ENCODE results near the gene BHLHA15. TPM values are rescaled to one million over a fixed set of nuclear protein-coding genes. Genes with fewer than 3 reads are reported as not detected.

Gene BHLHA15
- total RNA-seq, 1 experiment from 2014 or later = 3.4 TPM

DNA sequence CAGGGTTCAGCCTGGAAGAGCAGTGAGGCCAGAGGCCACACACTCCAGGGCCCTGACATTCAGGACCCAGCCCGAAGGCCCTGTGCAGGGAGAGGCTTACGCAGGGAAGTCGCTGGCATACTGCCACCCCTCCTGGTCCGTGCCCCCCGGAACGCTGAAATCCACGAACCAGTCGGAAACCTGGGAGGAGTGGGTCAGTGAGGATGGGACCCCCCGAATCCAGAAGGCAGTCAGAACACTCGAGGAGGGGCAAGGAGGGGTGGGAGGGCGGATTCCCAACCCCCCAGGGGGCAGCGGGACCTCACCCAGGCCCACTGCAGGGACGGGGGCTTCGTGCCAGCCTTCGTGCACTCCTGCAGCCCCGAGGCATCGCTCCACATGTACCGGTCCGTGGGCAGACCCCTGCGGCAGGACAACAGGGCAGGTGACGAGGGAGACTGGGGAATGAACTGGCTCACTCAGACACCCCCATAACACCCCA lies 13.5 kb downstream of the BHLHA15 start:
- POLR2A ChIA-PET = no interaction called here

DNA sequence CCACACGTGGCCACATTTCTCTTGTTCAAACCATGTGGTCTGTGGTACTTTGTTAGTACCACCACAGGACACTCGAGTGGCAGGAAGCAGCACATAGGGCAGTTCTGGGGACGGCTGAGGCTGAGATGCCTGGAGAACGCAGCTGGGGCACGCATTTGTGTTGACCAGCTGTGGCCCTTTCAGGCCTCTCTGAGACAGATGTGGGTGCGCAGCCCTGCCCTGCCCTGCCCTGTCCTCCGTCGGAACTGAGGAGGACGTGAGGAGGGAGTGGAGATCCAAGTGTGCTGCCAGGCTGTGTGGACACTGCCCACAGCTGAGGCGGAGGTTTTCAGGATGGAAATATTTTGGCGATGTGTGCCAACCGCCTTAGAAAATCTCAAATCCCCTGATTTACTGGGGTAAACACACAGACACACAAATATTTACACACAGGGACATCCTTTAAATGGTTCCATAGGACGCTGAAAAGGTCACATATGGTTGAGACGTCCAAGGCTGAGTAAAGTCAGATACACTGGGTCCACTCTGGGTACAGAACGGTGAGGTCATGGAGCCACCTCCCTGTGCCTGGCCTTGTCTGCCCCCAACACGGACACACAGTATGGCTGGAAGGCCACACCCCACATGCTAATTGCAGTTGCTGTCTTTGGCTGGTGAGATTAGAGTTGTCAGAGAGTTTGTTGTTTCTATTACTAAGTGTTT lies 14.8 kb downstream of the BHLHA15 start:
- H3K9me3 Mint-ChIP-seq (ENCODE audit: unreplicated experiment) = no peaks in the 10 kb centered on the region
- H3K9me3 ChIP-seq = no peaks in the 10 kb centered on the region
- intact Hi-C loops (cut with micrococcal nuclease; ENCODE audit: unreplicated experiment) = no loop called here
- H3K36me3 Mint-ChIP-seq (ENCODE audit: insufficient read depth, unreplicated experiment) = peaks cover 11% of the 10 kb centered on the region
- H3K27me3 Mint-ChIP-seq (ENCODE audit: insufficient read depth, unreplicated experiment) = no peaks in the 10 kb centered on the region
- TF ChIP-seq, protein P1, sequence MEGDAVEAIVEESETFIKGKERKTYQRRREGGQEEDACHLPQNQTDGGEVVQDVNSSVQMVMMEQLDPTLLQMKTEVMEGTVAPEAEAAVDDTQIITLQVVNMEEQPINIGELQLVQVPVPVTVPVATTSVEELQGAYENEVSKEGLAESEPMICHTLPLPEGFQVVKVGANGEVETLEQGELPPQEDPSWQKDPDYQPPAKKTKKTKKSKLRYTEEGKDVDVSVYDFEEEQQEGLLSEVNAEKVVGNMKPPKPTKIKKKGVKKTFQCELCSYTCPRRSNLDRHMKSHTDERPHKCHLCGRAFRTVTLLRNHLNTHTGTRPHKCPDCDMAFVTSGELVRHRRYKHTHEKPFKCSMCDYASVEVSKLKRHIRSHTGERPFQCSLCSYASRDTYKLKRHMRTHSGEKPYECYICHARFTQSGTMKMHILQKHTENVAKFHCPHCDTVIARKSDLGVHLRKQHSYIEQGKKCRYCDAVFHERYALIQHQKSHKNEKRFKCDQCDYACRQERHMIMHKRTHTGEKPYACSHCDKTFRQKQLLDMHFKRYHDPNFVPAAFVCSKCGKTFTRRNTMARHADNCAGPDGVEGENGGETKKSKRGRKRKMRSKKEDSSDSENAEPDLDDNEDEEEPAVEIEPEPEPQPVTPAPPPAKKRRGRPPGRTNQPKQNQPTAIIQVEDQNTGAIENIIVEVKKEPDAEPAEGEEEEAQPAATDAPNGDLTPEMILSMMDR (IDR thresholded peaks at IDR 0.05; ENCODE audit: insufficient read depth in 1 of 2, low read depth in 1 of 2, low read length in 1 of 2, severe bottlenecking in 1 of 2, unreplicated experiment in 1 of 2) = no peak
- H3K4me1 ChIP-seq = no peaks in the 10 kb centered on the region
- H3K4me3 ChIP-seq (ENCODE audit: low read depth, low read length) = no peak overlapping the region
- H3K4me3 Mint-ChIP-seq (ENCODE audit: unreplicated experiment) = no peak overlapping the region
- H3K4me1 Mint-ChIP-seq (ENCODE audit: low read depth, unreplicated experiment) = no peaks in the 10 kb centered on the region
- no TSS peak for BruUV-seq (replicated peaks)
- H3K27me3 ChIP-seq (replicated peaks; ENCODE audit: control insufficient read depth, insufficient read depth, low read length) = no peaks in the 10 kb centered on the region
- no peak overlapping the region for H3K27ac Mint-ChIP-seq (ENCODE audit: unreplicated experiment)
- CTCF ChIA-PET = interaction anchor here (0.6 kb wide), 1 partner anchor 9 kb away, joined by 3 read pairs; no protein-coding TSS in a partner anchor
- POLR2A ChIA-PET = no interaction called here
- DNase-seq = no peak
- no peaks in the 10 kb centered on the region for H3K36me3 ChIP-seq (ENCODE audit: control insufficient read depth, insufficient read depth, low read length)

More for the DNA sequence above, 13.5 kb downstream of the BHLHA15 start:
- CTCF ChIA-PET = no interaction called here
- no peaks in the 10 kb centered on the region for H3K27me3 ChIP-seq (replicated peaks; ENCODE audit: control insufficient read depth, insufficient read depth, low read length)
- H3K27ac Mint-ChIP-seq (ENCODE audit: unreplicated experiment) = no peak overlapping the region
- BruUV-seq (replicated peaks) = no TSS peak
- no peak for DNase-seq
- intact Hi-C loops (cut with micrococcal nuclease; ENCODE audit: unreplicated experiment) = no loop called here
- TF ChIP-seq, protein P1 (IDR thresholded peaks at IDR 0.05; ENCODE audit: insufficient read depth in 1 of 2, low read depth in 1 of 2, low read length in 1 of 2, severe bottlenecking in 1 of 2, unreplicated experiment in 1 of 2) = no peak
- H3K4me1 ChIP-seq = no peaks in the 10 kb centered on the region
- peaks cover 4% of the 10 kb centered on the region for H3K36me3 Mint-ChIP-seq (ENCODE audit: insufficient read depth, unreplicated experiment)
- no peak overlapping the region for H3K4me3 Mint-ChIP-seq (ENCODE audit: unreplicated experiment)
- no peaks in the 10 kb centered on the region for H3K4me1 Mint-ChIP-seq (ENCODE audit: low read depth, unreplicated experiment)
- no peaks in the 10 kb centered on the region for H3K9me3 Mint-ChIP-seq (ENCODE audit: unreplicated experiment)
- no peaks in the 10 kb centered on the region for H3K9me3 ChIP-seq
- H3K4me3 ChIP-seq (ENCODE audit: low read depth, low read length) = no peak overlapping the region
- no peaks in the 10 kb centered on the region for H3K36me3 ChIP-seq (ENCODE audit: control insufficient read depth, insufficient read depth, low read length)
- no peaks in the 10 kb centered on the region for H3K27me3 Mint-ChIP-seq (ENCODE audit: insufficient read depth, unreplicated experiment)

DNA sequence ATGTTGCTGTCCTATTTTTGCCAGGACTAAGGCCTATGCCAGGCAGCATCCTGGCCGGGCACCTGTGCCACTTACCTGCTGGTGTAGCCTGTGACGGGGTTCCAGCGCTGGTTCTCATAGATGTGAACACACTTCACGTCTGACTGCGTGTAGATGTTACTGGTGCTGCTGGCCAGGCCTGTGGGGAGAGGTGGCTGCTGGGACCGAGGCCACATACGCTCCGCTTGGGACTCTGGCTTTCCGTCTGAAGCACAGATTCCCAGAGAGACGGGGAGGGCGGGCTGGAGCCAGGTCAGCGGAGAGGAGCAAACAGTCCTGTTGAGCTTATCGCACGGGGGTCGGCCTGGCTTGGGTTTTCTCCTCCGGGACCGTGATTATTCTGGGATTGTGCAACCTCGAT lies 16.7 kb downstream of the BHLHA15 start:
- H3K36me3 Mint-ChIP-seq (ENCODE audit: insufficient read depth, unreplicated experiment) = peaks cover 8% of the 10 kb centered on the region
- no peak overlapping the region for H3K4me3 Mint-ChIP-seq (ENCODE audit: unreplicated experiment)
- H3K27ac Mint-ChIP-seq (ENCODE audit: unreplicated experiment) = no peak overlapping the region
- no peak overlapping the region for H3K4me3 ChIP-seq (ENCODE audit: low read depth, low read length)
- H3K27me3 ChIP-seq (replicated peaks; ENCODE audit: control insufficient read depth, insufficient read depth, low read length) = no peaks in the 10 kb centered on the region
- DNase-seq = no peak
- H3K4me1 ChIP-seq = no peaks in the 10 kb centered on the region
- ChIA-PET POLR2A (no interaction called here), CTCF (no interaction called here)
- no peaks in the 10 kb centered on the region for H3K4me1 Mint-ChIP-seq (ENCODE audit: low read depth, unreplicated experiment)
- TF ChIP-seq, protein P1 (IDR thresholded peaks at IDR 0.05; ENCODE audit: insufficient read depth in 1 of 2, low read depth in 1 of 2, low read length in 1 of 2, severe bottlenecking in 1 of 2, unreplicated experiment in 1 of 2) = no peak
- no peaks in the 10 kb centered on the region for H3K9me3 ChIP-seq
- no peaks in the 10 kb centered on the region for H3K9me3 Mint-ChIP-seq (ENCODE audit: unreplicated experiment)
- no TSS peak for BruUV-seq (replicated peaks)
- H3K27me3 Mint-ChIP-seq (ENCODE audit: insufficient read depth, unreplicated experiment) = no peaks in the 10 kb centered on the region
- intact Hi-C loops (cut with micrococcal nuclease; ENCODE audit: unreplicated experiment) = no loop called here
- no peaks in the 10 kb centered on the region for H3K36me3 ChIP-seq (ENCODE audit: control insufficient read depth, insufficient read depth, low read length)
